GM12864 (cell line): ENCODE measurements around the gene GNB1L.

ENCODE experiments used
- DNase-seq: peaks from one replicate; pipeline ENCODE4 v3.0.0-alpha.2; 2011; ENCODE audit warnings: low read depth
- H3K4me3 ChIP-seq: 2 replicates; pipeline ENCODE4 v1.5.1; 2011; ENCODE audit warnings: mild to moderate bottlenecking, low read depth, low read length, control low read depth
- CTCF ChIP-seq: IDR thresholded peaks from 2 replicates; pipeline ENCODE4 v1.5.1; 2011; ENCODE audit warnings: low read depth, mild to moderate bottlenecking, moderate library complexity, low read length, control low read depth, inconsistent platforms; ENCODE audit errors: missing control alignments

The GNB1L gene

GRCh38 chr22:19798891-19799293 lies 55.8 kb downstream of the GNB1L start:
- no peak for DNase-seq
- no peak for TF ChIP-seq CTCF
- no peak overlapping the region for H3K4me3 ChIP-seq

GRCh38 chr22:19798003-19798665 lies 56.5 kb downstream of the GNB1L start:
- no peak for DNase-seq
- TF ChIP-seq CTCF, result no peak
- no peak overlapping the region for H3K4me3 ChIP-seq

DNA sequence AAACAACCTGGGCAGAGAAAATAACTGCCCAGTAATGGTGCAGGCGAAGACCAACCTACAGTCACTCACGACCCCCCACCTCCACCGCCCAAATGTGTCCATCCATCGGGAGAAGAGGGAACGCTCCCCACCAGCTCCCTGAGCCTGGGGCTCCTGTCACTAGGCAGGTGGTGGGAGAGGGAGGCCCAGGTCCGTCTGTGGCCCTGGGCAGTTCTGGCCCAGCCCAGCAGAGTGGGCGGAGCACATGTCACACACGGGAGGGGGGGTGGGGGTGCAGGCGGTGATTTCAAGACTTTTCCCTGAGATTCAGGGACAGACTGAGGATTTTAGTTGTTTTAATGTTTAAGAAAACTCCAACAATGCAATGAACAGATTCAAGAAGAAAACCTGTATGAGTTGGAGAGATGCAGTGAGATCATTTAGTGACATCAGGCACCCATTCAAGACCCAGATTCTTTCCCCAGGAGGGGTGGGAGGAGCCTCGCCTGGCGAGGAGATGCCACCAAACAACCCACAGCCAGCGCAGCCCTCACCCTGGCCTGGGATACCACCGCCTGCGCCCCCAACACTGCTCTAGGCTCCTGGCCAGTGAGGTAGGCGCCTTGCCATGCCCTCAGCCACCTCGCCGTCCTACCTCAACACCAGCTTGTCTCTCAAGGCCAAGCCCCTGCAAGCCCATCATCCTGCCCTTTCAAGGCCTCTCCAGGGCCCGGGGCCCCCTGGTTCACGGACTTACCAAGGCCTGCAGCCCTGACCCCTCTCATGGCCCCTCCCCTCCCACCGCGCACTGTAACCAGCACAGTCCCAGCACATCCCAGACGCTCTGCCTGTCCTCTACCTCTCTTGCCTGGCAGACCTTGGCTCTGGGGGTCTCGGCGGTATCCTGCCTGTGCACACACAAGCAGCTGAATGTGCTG lies 57.3 kb downstream of the GNB1L start:
- no peak for DNase-seq
- H3K4me3 ChIP-seq, result no peak overlapping the region
- no peak for TF ChIP-seq CTCF

GRCh38 chr22:19796160-19796559 lies 58.5 kb downstream of the GNB1L start:
- no peak for TF ChIP-seq CTCF
- no peak overlapping the region for H3K4me3 ChIP-seq
- no peak for DNase-seq

GRCh38 chr22:19795617-19796008 lies 59.1 kb downstream of the GNB1L start:
- no peak for TF ChIP-seq CTCF
- DNase-seq, result no peak
- H3K4me3 ChIP-seq, result no peak overlapping the region

GRCh38 chr22:19793661-19794310 lies 60.9 kb downstream of the GNB1L start:
- no peak for DNase-seq
- TF ChIP-seq CTCF, result no peak
- H3K4me3 ChIP-seq, result no peak overlapping the region
